OCI-LY7 (cell line): ENCODE data around the gene HK3.

Experiments
- CTCF ChIP-seq: fragments of 200-600 bp; sonication (generic); conservative IDR thresholded peaks from 2 replicates; pipeline ENCODE4 v1.5.1; 2014; ENCODE audit warnings: mild to moderate bottlenecking, antibody characterized with exemption, low read length, moderate library complexity, mixed read lengths
- EZH2phosphoT487 ChIP-seq: fragments of 200-600 bp; sonication (generic); IDR thresholded peaks from 2 replicates; pipeline ENCODE4 v1.6.1; 2018; ENCODE audit warnings: low read depth, borderline replicate concordance, mild to moderate bottlenecking, mixed run types, antibody characterized with exemption, low read length, moderate library complexity, mixed read lengths

GRCh38 chr5:176947847-176948246 is 48.7 kb upstream of the HK3 start:
- no peak for TF ChIP-seq CTCF
- TF ChIP-seq EZH2phosphoT487 = no peak
